Upper lobe of left lung (tissue), 6 donors: Measurements from ENCODE around the gene GSTT2B. TPM values are rescaled to one million over a fixed set of nuclear protein-coding genes. Genes with fewer than 3 reads are reported as not detected.
"Not testable (repeated sequence)": the region's sequence is repeated elsewhere in the genome, so short reads cannot be mapped to it uniquely, and the experiment has no call there.

Experiments used
- ATAC-seq, 2 donors: fragments of 200-7000 bp; cut with Tn5 transposase; one replicate each; pipeline ENCODE4 v1.9.1; 2022; ENCODE audit warnings: mild to moderate bottlenecking in 2 of 2, moderate library complexity in 2 of 2; ENCODE audit not compliant: low FRiP score in 2 of 2
- DNase-seq, 2 donors: peaks; one replicate each; pipeline ENCODE4 v3.0.0-alpha.2; 2019 to 2020
- H3K27ac ChIP-seq, 4 donors: fragments of 200-600 bp; sonication (generic); one replicate each; pipeline ENCODE4 v1.5.1; 2016 to 2019
- H3K27me3 ChIP-seq, 4 donors: fragments of 200-600 bp; sonication (generic); one replicate each; pipeline ENCODE4 v1.5.1; 2017 to 2019
- H3K36me3 ChIP-seq, 4 donors: fragments of 200-600 bp; sonication (generic); one replicate each; pipeline ENCODE4 v1.5.1; 2016 to 2019
- H3K4me1 ChIP-seq, 4 donors: fragments of 200-600 bp; sonication (generic); one replicate each; pipeline ENCODE4 v1.5.1; 2018 to 2019
- H3K4me3 ChIP-seq, 4 donors: fragments of 200-600 bp; sonication (generic); one replicate each; pipeline ENCODE4 v1.5.1; 2017 to 2019; ENCODE audit warnings: mild to moderate bottlenecking in 2 of 4, moderate library complexity in 1 of 4
- H3K9me3 ChIP-seq, 4 donors: fragments of 200-600 bp; sonication (generic); one replicate each; pipeline ENCODE4 v1.5.1; 2018 to 2019
- CTCF ChIP-seq, 6 experiments: fragments of 450-650 bp in 4 of 6; fragments of 200-600 bp in 2 of 6; sonication (generic) in 2 of 6; IDR thresholded peaks; one replicate each; pipeline ENCODE4 v1.5.1; 2016 to 2019; ENCODE audit warnings: antibody characterized with exemption in 6 of 6
- EP300 ChIP-seq, 4 donors: sonication (generic); formaldehyde crosslinking; IDR thresholded peaks; one replicate each; pipeline ENCODE4 v1.5.1; 2017; ENCODE audit warnings: antibody characterized with exemption in 4 of 4, control low read depth in 2 of 4
- POLR2A ChIP-seq, 4 donors: fragments of 450-650 bp; IDR thresholded peaks; one replicate each; pipeline ENCODE4 v1.5.1; 2016 to 2017; ENCODE audit warnings: antibody characterized with exemption in 4 of 4, mild to moderate bottlenecking in 2 of 4
- POLR2AphosphoS5 ChIP-seq, 2 donors: sonication (generic); formaldehyde crosslinking; IDR thresholded peaks; one replicate each; pipeline ENCODE4 v1.5.1; 2017; ENCODE audit warnings: antibody characterized with exemption in 2 of 2
- WGBS, 2 donors: methylation state at CpG; one replicate each; pipeline ENCODE4 v1.1.5; 2017 to 2018; 5-methylcytosine and 5-hydroxymethylcytosine counted together
- total RNA-seq, 6 donors: library from RNA; depleted of rRNA in 4 of 6; stranded (reverse); fragments of >200 nt in 4 of 6; gene quantifications; one replicate each; pipeline versions ENCODE4 v1.1.0 to v1.2.1, GENCODE V29; 2016 to 2021
- donor health status: DM: no; HTN: no; CAD: no; lungs with moderate emphysema.
- donor health status: DM: no; HTN: yes; CAD: no; lungs with severe emphysema.

The GSTT2B gene
- total RNA-seq, result 10 to 100 TPM in 1 of 6 donors, 1 to 10 TPM in 5; 1.9 to 19.8 (median 7.5) TPM

GRCh38 chr22:23961084-23961771 is at the start of gene GSTT2B:
GSTT2B (minus strand) TSS chr22:23961195; CDS start chr22:23961131, 64 bp downstream.
- no CpG with 5 or more reads among the region's 43 CpGs for WGBS, 2 donors
- ATAC-seq, result peak; percentile 91 to 95
- H3K4me3 ChIP-seq, result peak within 1 kb of the TSS in 1 of 4 donors; percentile 34
- H3K4me1 ChIP-seq, H3K27me3 ChIP-seq, DNase-seq, H3K9me3 ChIP-seq, H3K36me3 ChIP-seq, H3K27ac ChIP-seq: not testable (repeated sequence)

- Histone ChIP-seq H3K27me3 (no peaks in the 10 kb centered on the region), H3K9me3 (no peaks in the 10 kb centered on the region), H3K4me3 (no peak overlapping the region), H3K36me3 (no peaks in the 10 kb centered on the region), H3K4me1 (peaks cover 13 to 23% (median 15%) of the 10 kb centered on the region in 4 donors), H3K27ac (no peak overlapping the region)
- ATAC-seq, result no peak
- TF ChIP-seq EP300 (IDR thresholded peaks at IDR 0.05) (no peak), POLR2AphosphoS5 (IDR thresholded peaks at IDR 0.05) (no peak), CTCF (IDR thresholded peaks at IDR 0.05) (no peak), POLR2A (IDR thresholded peaks at IDR 0.05) (no peak)
- no peak for DNase-seq
- 91 to 92% methylated on average over 2 of the region's 2 CpGs for WGBS, 2 donors
Observed at GRCh38 chr22:24010018-24010391, 49.0 kb upstream of the GSTT2B start.

- no peaks in the 10 kb centered on the region for H3K36me3 ChIP-seq
- no peaks in the 10 kb centered on the region for H3K9me3 ChIP-seq
- no peak for ATAC-seq
- peaks cover 13 to 23% (median 15%) of the 10 kb centered on the region in 4 donors for H3K4me1 ChIP-seq
- no peak overlapping the region for H3K27ac ChIP-seq
- no peaks in the 10 kb centered on the region for H3K27me3 ChIP-seq
- 84 to 86% methylated on average over 7 of the region's 7 CpGs for WGBS, 2 donors
- no peak for DNase-seq
- no peak for TF ChIP-seq EP300 (IDR thresholded peaks at IDR 0.05)
- no peak for TF ChIP-seq POLR2A (IDR thresholded peaks at IDR 0.05)
- TF ChIP-seq CTCF (IDR thresholded peaks at IDR 0.05), result no peak
- no peak for TF ChIP-seq POLR2AphosphoS5 (IDR thresholded peaks at IDR 0.05)
- no peak overlapping the region for H3K4me3 ChIP-seq
Observed at GRCh38 chr22:24009227-24010017, 48.4 kb upstream of the GSTT2B start.

- no peak overlapping the region for H3K4me3 ChIP-seq
- no peak for TF ChIP-seq EP300 (IDR thresholded peaks at IDR 0.05)
- TF ChIP-seq CTCF (IDR thresholded peaks at IDR 0.05), result no peak
- TF ChIP-seq POLR2A (IDR thresholded peaks at IDR 0.05), result no peak
- no peak for TF ChIP-seq POLR2AphosphoS5 (IDR thresholded peaks at IDR 0.05)
- no peaks in the 10 kb centered on the region for H3K9me3 ChIP-seq
- no peak for DNase-seq
- no peaks in the 10 kb centered on the region for H3K27me3 ChIP-seq
- peaks cover 11 to 20% (median 14%) of the 10 kb centered on the region in 4 donors for H3K4me1 ChIP-seq
- 84 to 90% methylated on average over 6 of the region's 6 CpGs for WGBS, 2 donors
- no peak for ATAC-seq
- H3K27ac ChIP-seq, result no peak overlapping the region
- no peaks in the 10 kb centered on the region for H3K36me3 ChIP-seq
Observed at GRCh38 chr22:24008381-24009226, 47.6 kb upstream of the GSTT2B start.

- no peak for DNase-seq
- H3K27me3 ChIP-seq, result no peaks in the 10 kb centered on the region
- WGBS, 2 donors, result 85% methylated on average over 1 of the region's 1 CpG; no CpG with 5 or more reads in 1 of the 2 donors
- ATAC-seq, result no peak
- no peaks in the 10 kb centered on the region for H3K36me3 ChIP-seq
- H3K9me3 ChIP-seq, result no peaks in the 10 kb centered on the region
- no peak overlapping the region for H3K4me3 ChIP-seq
- TF ChIP-seq EP300 (IDR thresholded peaks at IDR 0.05), result no peak
- H3K27ac ChIP-seq, result no peak overlapping the region
- peaks cover 11 to 14% (median 12%) of the 10 kb centered on the region in 4 donors for H3K4me1 ChIP-seq
Observed at GRCh38 chr22:24008022-24008283, 47.0 kb upstream of the GSTT2B start.
